ENCODE measurements around the gene AKR1A1.
"Not testable (repeated sequence)": the region's sequence is repeated elsewhere in the genome, so short reads cannot be mapped to it uniquely, and the experiment has no call there.

AKR1A1 gene

GRCh38 chr1:45550401-45551351 lies at the start of gene AKR1A1:
TSS of gene AKR1A1 (plus strand) at chr1:45550826. CDS start at chr1:45561795, 10,969 bp downstream.
- DNase-seq = peak; percentile 78

- DNase-seq = no peak
Observed at GRCh38 chr1:45501505-45501859, 49.1 kb upstream of the AKR1A1 start.

GRCh38 chr1:45503462-45504360 lies 46.9 kb upstream of the AKR1A1 start:
- no peak for DNase-seq

- DNase-seq = no peak
Observed at GRCh38 chr1:45507195-45507594, 43.4 kb upstream of the AKR1A1 start.

GRCh38 chr1:45507893-45508292 lies 42.7 kb upstream of the AKR1A1 start:
- no peak for DNase-seq

GRCh38 chr1:45508295-45509151 lies 42.1 kb upstream of the AKR1A1 start:
- DNase-seq = no peak

GRCh38 chr1:45510036-45510971 lies 40.3 kb upstream of the AKR1A1 start:
- no peak for DNase-seq

- DNase-seq = no peak
Observed at GRCh38 chr1:45510972-45511527, 39.6 kb upstream of the AKR1A1 start.

GRCh38 chr1:45512641-45513054 lies 38.0 kb upstream of the AKR1A1 start:
- peak; percentile 25 for DNase-seq

GRCh38 chr1:45513532-45514260 lies 36.9 kb upstream of the AKR1A1 start:
- not testable (repeated sequence) for DNase-seq

- DNase-seq = no peak
Observed at GRCh38 chr1:45516036-45516435, 34.6 kb upstream of the AKR1A1 start.

GRCh38 chr1:45516465-45516864 lies 34.2 kb upstream of the AKR1A1 start:
- no peak for DNase-seq

GRCh38 chr1:45518366-45518765 lies 32.3 kb upstream of the AKR1A1 start:
- DNase-seq = not testable (repeated sequence)

- no peak for DNase-seq
Observed at GRCh38 chr1:45518910-45519309, 31.7 kb upstream of the AKR1A1 start.

- DNase-seq = not testable (repeated sequence)
Observed at GRCh38 chr1:45519774-45520173, 30.9 kb upstream of the AKR1A1 start.

GRCh38 chr1:45521413-45522323 lies 29.0 kb upstream of the AKR1A1 start, which contains the start of gene PRDX1:
TSS of gene PRDX1 (minus strand) at chr1:45521884. CDS start at chr1:45519043, 2,841 bp downstream.
- peak; percentile 95 for DNase-seq

GRCh38 chr1:45522324-45523104 lies 28.1 kb upstream of the AKR1A1 start:
- DNase-seq = no peak

GRCh38 chr1:45523516-45523915 lies 27.1 kb upstream of the AKR1A1 start:
- not testable (repeated sequence) for DNase-seq

Data from activated CD4-positive, alpha-beta T cell treated with anti-CD3 and anti-CD28 coated beads for 1 hour (primary cell).